ENCODE results near the gene ZC3H18.

ZC3H18 gene

DNA sequence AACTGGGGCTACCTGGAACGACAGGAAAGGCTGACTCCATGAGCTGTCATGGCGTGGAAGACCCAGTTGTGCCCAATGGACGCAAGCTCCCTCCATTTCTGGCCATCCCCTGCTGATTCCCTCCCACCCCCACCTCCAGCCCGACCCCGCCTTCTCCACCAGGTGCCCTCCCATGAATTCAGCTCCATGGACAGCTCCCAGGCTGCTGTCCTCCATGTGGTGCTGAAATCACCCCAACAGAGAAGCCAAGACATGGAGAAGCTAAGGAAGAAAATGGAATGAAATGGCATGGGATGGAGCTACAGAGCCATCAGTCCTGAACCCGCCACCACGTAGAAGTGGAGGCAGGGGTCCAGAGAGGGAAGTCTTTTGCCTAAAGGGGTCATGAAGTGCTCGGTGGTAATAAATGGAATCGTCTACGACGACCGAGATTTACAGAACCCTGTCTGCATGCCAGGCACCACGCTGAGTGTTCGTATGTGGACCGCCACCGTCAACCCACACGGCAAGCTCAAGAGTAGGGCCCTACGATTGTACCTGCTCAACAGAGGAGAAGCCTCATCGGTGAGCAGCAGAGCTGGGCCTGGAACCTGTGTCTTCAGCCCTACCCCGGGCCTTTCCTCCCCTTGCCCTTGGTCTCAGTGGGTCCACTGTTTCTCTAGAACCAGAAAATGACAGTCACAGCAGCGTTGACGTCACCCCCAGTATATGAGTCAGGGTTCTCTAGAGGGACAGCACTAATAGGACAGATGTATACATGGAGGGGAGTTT is 9.3 kb upstream of the ZC3H18 start:
- Histone ChIP-seq H3K36me3 (ENCODE audit: control insufficient read depth, insufficient read depth, low read length) (no peaks in the 10 kb centered on the region), H3K27me3 (ENCODE audit: control insufficient read depth, insufficient read depth, low read length) (peaks cover 2% of the 10 kb centered on the region), H3K4me3 (ENCODE audit: low read length) (no peak overlapping the region), H3K27ac (ENCODE audit: low read depth, low read length) (no peak overlapping the region), H3K9ac (ENCODE audit: low read length) (no peak overlapping the region), H3K4me1 (ENCODE audit: control insufficient read depth, insufficient read depth, low read length) (no peaks in the 10 kb centered on the region)

DNA sequence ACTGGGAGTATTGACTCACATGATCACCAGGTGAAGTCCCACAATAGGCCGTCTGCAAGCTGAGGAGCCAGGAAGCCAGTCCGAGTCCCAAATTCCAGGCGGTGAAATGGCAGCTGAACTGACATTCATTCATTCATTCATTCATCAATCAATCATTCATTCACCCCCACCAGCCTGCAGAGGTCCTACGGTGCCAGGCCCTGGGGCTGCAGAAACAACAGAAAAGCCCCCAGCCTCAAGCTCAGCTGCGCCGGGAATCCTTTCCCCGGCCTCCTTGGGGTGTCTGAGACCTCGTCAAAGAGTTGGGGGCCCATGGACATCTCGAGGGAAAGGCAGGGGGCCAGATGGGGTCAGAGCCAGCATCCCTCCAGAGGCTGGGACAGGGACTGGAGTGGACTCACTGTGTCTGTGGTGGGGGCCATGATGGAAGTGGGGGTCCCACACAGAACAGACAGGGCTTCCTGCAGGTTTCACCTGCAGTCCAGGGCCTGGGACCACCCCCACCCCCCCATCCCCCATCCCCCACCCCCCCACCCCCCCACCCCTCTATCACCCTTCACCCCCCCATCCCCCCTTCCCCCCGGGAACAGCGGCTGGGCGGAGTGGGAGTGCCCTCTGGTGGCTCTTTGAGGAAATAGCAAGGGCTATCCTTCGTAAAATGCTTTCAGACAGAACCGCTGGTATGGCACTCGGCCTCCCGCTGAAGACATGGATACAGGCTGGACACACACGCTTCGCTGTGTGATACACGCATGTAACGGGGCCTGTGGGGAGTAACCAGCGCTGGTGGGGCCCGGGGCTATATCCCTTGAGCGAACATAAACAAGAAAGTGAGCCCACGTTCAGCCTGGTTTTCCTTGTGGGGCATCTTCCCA is 8.5 kb upstream of the ZC3H18 start:
- H3K27me3 ChIP-seq (ENCODE audit: control insufficient read depth, insufficient read depth, low read length), result peaks cover 2% of the 10 kb centered on the region
- no peaks in the 10 kb centered on the region for H3K4me1 ChIP-seq (ENCODE audit: control insufficient read depth, insufficient read depth, low read length)
- no peak overlapping the region for H3K9ac ChIP-seq (ENCODE audit: low read length)
- H3K4me3 ChIP-seq (ENCODE audit: low read length), result peak overlapping the region; percentile 30
- no peaks in the 10 kb centered on the region for H3K36me3 ChIP-seq (ENCODE audit: control insufficient read depth, insufficient read depth, low read length)
- no peak overlapping the region for H3K27ac ChIP-seq (ENCODE audit: low read depth, low read length)

GRCh38 chr16:88566158-88566557 is 4.0 kb upstream of the ZC3H18 start:
- Histone ChIP-seq H3K36me3 (ENCODE audit: control insufficient read depth, insufficient read depth, low read length) (no peaks in the 10 kb centered on the region), H3K4me3 (ENCODE audit: low read length) (no peak overlapping the region), H3K27me3 (ENCODE audit: control insufficient read depth, insufficient read depth, low read length) (no peaks in the 10 kb centered on the region), H3K4me1 (ENCODE audit: control insufficient read depth, insufficient read depth, low read length) (peaks cover 5% of the 10 kb centered on the region), H3K9ac (ENCODE audit: low read length) (no peak overlapping the region), H3K27ac (ENCODE audit: low read depth, low read length) (no peak overlapping the region)

DNA sequence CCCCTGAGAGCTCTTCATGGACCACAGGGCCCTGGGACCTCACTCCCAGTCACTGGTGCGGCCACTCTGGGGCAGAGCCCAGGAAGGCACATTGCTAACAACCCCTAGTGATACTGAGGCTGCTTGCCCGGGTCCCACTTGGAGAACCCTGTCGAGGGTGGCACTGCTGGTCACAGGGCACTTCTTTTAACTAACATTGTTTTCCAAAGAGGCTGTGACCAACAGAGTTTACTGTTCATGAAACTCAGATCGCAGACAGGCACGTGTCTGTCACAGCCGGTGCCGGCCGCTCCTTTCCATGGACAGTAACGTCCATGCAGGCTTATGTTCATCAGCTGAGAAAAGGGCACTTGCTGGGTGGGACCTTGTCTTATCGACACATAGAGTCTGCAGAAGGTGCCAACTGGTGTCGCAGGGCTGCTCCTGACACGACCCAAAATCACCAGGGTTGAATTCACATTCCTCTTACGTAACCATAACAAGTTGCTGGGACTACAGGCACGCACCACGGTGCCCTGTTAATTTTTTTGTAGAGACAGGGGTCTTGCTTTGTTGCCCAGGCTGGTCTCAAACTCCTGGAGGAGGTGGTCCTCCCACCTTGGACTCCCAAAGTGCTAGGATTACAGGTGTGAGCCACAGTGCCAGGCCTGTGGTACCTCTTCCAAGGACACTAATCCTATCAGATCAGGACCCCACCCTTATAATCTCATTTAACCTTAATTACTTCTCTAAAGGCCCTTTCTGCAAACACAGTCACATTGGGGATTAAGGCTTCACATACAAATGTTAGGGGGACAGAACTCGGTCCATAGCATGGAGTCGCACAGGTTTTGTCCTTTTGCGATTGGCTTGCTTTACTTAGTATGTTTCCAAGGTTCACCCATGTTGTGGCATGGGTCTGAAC is 1.2 kb upstream of the ZC3H18 start:
- Histone ChIP-seq H3K36me3 (ENCODE audit: control insufficient read depth, insufficient read depth, low read length) (no peaks in the 10 kb centered on the region), H3K27ac (ENCODE audit: low read depth, low read length) (no peak overlapping the region), H3K9ac (ENCODE audit: low read length) (no peak overlapping the region), H3K4me1 (ENCODE audit: control insufficient read depth, insufficient read depth, low read length) (peaks cover 10% of the 10 kb centered on the region), H3K4me3 (ENCODE audit: low read length) (peak overlapping the region; percentile 69), H3K27me3 (ENCODE audit: control insufficient read depth, insufficient read depth, low read length) (no peaks in the 10 kb centered on the region)

DNA sequence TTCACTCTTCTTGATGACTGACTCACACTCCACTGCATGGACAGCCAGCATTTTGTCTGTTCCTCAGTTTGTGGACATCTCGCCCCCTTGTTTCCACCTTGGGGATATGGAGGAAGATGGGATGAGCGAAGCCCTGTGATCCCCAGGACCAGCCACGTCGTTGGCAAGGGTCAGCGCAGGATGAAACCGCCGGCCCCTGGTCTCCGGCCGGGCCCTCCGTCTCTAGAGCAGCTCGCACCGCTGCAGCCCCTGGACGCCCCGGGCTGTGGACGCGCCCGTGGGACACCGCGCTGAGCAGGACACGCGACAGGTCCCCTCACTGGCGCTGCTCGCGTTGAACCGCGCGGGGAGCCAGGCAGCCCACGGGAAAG is 604 bp upstream of the ZC3H18 start:
- Histone ChIP-seq H3K4me1 (ENCODE audit: control insufficient read depth, insufficient read depth, low read length) (peaks cover 10% of the 10 kb centered on the region), H3K4me3 (ENCODE audit: low read length) (peak overlapping the region; percentile 69), H3K27ac (ENCODE audit: low read depth, low read length) (peak overlapping the region; percentile 63), H3K36me3 (ENCODE audit: control insufficient read depth, insufficient read depth, low read length) (no peaks in the 10 kb centered on the region), H3K27me3 (ENCODE audit: control insufficient read depth, insufficient read depth, low read length) (no peaks in the 10 kb centered on the region), H3K9ac (ENCODE audit: low read length) (peak overlapping the region; percentile 24)

- peak overlapping the region; percentile 63 for H3K9ac ChIP-seq (ENCODE audit: low read length)
- H3K27me3 ChIP-seq (ENCODE audit: control insufficient read depth, insufficient read depth, low read length), result no peaks in the 10 kb centered on the region
- peaks cover 10% of the 10 kb centered on the region for H3K4me1 ChIP-seq (ENCODE audit: control insufficient read depth, insufficient read depth, low read length)
- no peaks in the 10 kb centered on the region for H3K36me3 ChIP-seq (ENCODE audit: control insufficient read depth, insufficient read depth, low read length)
- no peak overlapping the region for H3K27ac ChIP-seq (ENCODE audit: low read depth, low read length)
- peak overlapping the region; percentile 82 for H3K4me3 ChIP-seq (ENCODE audit: low read length)
Observed at GRCh38 chr16:88570691-88571092, 489 bp downstream of the ZC3H18 start.

- Histone ChIP-seq H3K4me1 (ENCODE audit: control insufficient read depth, insufficient read depth, low read length) (peaks cover 8% of the 10 kb centered on the region), H3K27me3 (ENCODE audit: control insufficient read depth, insufficient read depth, low read length) (no peaks in the 10 kb centered on the region), H3K36me3 (ENCODE audit: control insufficient read depth, insufficient read depth, low read length) (peaks cover 14% of the 10 kb centered on the region), H3K27ac (ENCODE audit: low read depth, low read length) (no peak overlapping the region), H3K9ac (ENCODE audit: low read length) (no peak overlapping the region), H3K4me3 (ENCODE audit: low read length) (no peak overlapping the region)
Observed at GRCh38 chr16:88575251-88575650, 5.0 kb downstream of the ZC3H18 start.

DNA sequence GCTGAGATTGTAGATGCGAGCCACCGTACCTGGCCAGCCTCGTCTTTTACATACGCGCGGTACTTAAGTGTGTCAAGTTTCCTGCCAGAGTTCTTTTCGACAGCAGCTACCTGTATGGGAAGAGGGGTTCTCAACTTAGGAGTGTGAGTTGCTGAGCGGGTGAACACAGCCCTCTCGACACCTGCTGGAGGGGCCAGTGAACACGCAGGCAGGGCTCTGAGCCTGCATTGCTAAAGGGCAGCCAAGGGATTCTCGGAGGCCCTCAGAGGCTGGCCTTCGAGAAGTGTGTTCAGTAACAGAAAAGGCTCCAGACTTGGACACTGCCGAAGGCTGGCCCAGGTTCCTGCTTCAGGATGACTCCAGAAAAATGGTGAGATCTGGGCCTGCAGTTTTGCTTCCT is 6.1 kb downstream of the ZC3H18 start:
- H3K27ac ChIP-seq (ENCODE audit: low read depth, low read length), result no peak overlapping the region

DNA sequence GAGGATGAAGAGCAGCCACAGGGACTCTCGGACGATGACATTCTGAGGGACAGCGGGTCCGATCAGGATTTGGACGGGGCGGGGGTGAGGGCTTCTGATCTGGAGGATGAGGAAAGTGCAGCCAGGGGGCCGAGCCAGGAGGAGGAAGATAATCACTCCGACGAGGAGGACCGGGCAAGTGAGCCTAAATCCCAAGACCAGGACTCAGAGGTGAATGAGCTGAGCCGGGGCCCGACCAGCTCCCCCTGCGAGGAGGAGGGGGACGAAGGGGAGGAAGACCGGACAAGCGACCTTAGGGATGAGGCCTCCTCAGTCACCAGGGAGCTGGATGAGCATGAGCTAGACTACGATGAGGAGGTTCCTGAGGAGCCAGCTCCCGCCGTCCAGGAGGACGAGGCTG is 7.0 kb downstream of the ZC3H18 start:
- Histone ChIP-seq H3K9ac (ENCODE audit: low read length) (no peak overlapping the region), H3K36me3 (ENCODE audit: control insufficient read depth, insufficient read depth, low read length) (peaks cover 14% of the 10 kb centered on the region), H3K27ac (ENCODE audit: low read depth, low read length) (no peak overlapping the region), H3K4me1 (ENCODE audit: control insufficient read depth, insufficient read depth, low read length) (no peaks in the 10 kb centered on the region), H3K27me3 (ENCODE audit: control insufficient read depth, insufficient read depth, low read length) (no peaks in the 10 kb centered on the region), H3K4me3 (ENCODE audit: low read length) (no peak overlapping the region)

More for the DNA sequence above, 6.1 kb downstream of the ZC3H18 start:
- Histone ChIP-seq H3K4me1 (ENCODE audit: control insufficient read depth, insufficient read depth, low read length) (peaks cover 4% of the 10 kb centered on the region), H3K4me3 (ENCODE audit: low read length) (no peak overlapping the region), H3K9ac (ENCODE audit: low read length) (no peak overlapping the region), H3K27me3 (ENCODE audit: control insufficient read depth, insufficient read depth, low read length) (no peaks in the 10 kb centered on the region), H3K36me3 (ENCODE audit: control insufficient read depth, insufficient read depth, low read length) (peaks cover 14% of the 10 kb centered on the region)

GRCh38 chr16:88578446-88579313 is 8.5 kb downstream of the ZC3H18 start:
- peaks cover 22% of the 10 kb centered on the region for H3K36me3 ChIP-seq (ENCODE audit: control insufficient read depth, insufficient read depth, low read length)
- no peak overlapping the region for H3K4me3 ChIP-seq (ENCODE audit: low read length)
- H3K27ac ChIP-seq (ENCODE audit: low read depth, low read length), result no peak overlapping the region
- no peaks in the 10 kb centered on the region for H3K27me3 ChIP-seq (ENCODE audit: control insufficient read depth, insufficient read depth, low read length)
- no peak overlapping the region for H3K9ac ChIP-seq (ENCODE audit: low read length)
- H3K4me1 ChIP-seq (ENCODE audit: control insufficient read depth, insufficient read depth, low read length), result no peaks in the 10 kb centered on the region

DNA sequence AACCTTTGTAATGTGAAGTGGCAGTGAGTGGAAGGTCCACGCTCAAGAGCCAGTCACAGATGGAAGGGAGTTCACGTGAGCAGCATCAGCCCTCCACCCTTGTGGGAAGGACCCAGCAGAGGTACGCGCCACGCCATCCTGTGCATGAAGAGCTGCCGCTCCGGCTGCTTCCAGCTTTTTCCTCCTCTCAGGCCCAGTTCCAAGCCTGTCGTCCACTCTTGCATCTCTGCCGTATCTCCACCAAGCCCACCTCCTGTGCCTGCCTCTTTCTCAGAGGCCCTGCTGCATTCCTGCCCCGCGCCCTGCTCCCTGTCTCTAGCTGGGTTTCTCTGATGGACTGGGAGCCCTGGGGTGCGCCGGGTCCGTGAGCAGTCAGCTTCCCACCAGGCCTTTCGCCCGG is 10.2 kb downstream of the ZC3H18 start:
- Histone ChIP-seq H3K4me1 (ENCODE audit: control insufficient read depth, insufficient read depth, low read length) (no peaks in the 10 kb centered on the region), H3K27ac (ENCODE audit: low read depth, low read length) (no peak overlapping the region), H3K36me3 (ENCODE audit: control insufficient read depth, insufficient read depth, low read length) (peaks cover 22% of the 10 kb centered on the region), H3K27me3 (ENCODE audit: control insufficient read depth, insufficient read depth, low read length) (no peaks in the 10 kb centered on the region), H3K4me3 (ENCODE audit: low read length) (no peak overlapping the region), H3K9ac (ENCODE audit: low read length) (no peak overlapping the region)
